ENCODE results near the gene BOD1L1.

GRCh38 chr4:13529128-13529919, 98.2 kb downstream of the BOD1L1 start:
- TF ChIP-seq CTCF (IDR thresholded peaks at IDR 0.05): no peak
- no peak for TF ChIP-seq POLR2A (IDR thresholded peaks at IDR 0.05)
- no peak for TF ChIP-seq POLR2AphosphoS5 (IDR thresholded peaks at IDR 0.05)
- no peak for TF ChIP-seq EP300 (IDR thresholded peaks at IDR 0.05; ENCODE audit: low read depth)

Data from transverse colon (tissue), 4 donors.